Trophoblast cell (in vitro differentiated cells and primary cell): ENCODE measurements around the gene CCDC61.

Experiments used
- DNase-seq, 2 donors: peaks; one replicate each; pipeline ENCODE4 v3.0.0-alpha.2; 2016
- H2AFZ ChIP-seq: 2 replicates; pipeline ENCODE4 v1.6.1; 2013; ENCODE audit warnings: low read length, moderate library complexity, mild to moderate bottlenecking; ENCODE audit not compliant: insufficient read depth, poor library complexity
- H2AK5ac ChIP-seq: 2 replicates; pipeline ENCODE4 v1.6.1; 2013; ENCODE audit warnings: mild to moderate bottlenecking, low read length
- H2BK120ac ChIP-seq: 2 replicates; pipeline ENCODE4 v1.6.1; 2013; ENCODE audit warnings: low read length, mild to moderate bottlenecking, moderate library complexity; ENCODE audit not compliant: insufficient read depth, poor library complexity
- H2BK12ac ChIP-seq: 2 replicates; pipeline ENCODE4 v1.6.1; 2013; ENCODE audit warnings: mild to moderate bottlenecking, low read length, moderate library complexity
- H2BK5ac ChIP-seq: 2 replicates; pipeline ENCODE4 v1.6.1; 2013; ENCODE audit warnings: low read length, low read depth, moderate library complexity, mild to moderate bottlenecking; ENCODE audit not compliant: poor library complexity
- H3K14ac ChIP-seq: 2 replicates; pipeline ENCODE4 v1.6.1; 2013; ENCODE audit warnings: mild to moderate bottlenecking, low read length
- H3K18ac ChIP-seq: 2 replicates; pipeline ENCODE4 v1.6.1; 2013; ENCODE audit warnings: mild to moderate bottlenecking, low read length
- H3K23ac ChIP-seq: 2 replicates; pipeline ENCODE4 v1.6.1; 2013; ENCODE audit warnings: low read length
- H3K27ac ChIP-seq: 2 replicates; pipeline ENCODE4 v1.5.1; 2013; ENCODE audit warnings: low read depth, mild to moderate bottlenecking, inconsistent platforms, low read length, moderate library complexity
- H3K27me3 ChIP-seq: 2 replicates; pipeline ENCODE4 v1.6.1; 2013; ENCODE audit warnings: inconsistent platforms, mild to moderate bottlenecking, low read length, moderate library complexity; ENCODE audit not compliant: insufficient read depth
- H3K36me3 ChIP-seq, 2 experiments: 1 replicate in 1 of 2; 2 replicates in 1 of 2; pipeline ENCODE4 v1.6.1; 2013; ENCODE audit warnings: low read length in 2 of 2, mild to moderate bottlenecking in 2 of 2, moderate library complexity in 1 of 2; ENCODE audit not compliant: insufficient read depth in 2 of 2, control insufficient read depth in 1 of 2
- H3K4ac ChIP-seq: 2 replicates; pipeline ENCODE4 v1.6.1; 2013; ENCODE audit warnings: low read depth, mild to moderate bottlenecking, low read length, moderate library complexity
- H3K4me1 ChIP-seq, 2 experiments: 1 replicate in 1 of 2; 2 replicates in 1 of 2; pipeline ENCODE4 v1.6.1; 2013; ENCODE audit warnings: low read length in 2 of 2, mild to moderate bottlenecking in 2 of 2, moderate library complexity in 1 of 2; ENCODE audit not compliant: insufficient read depth in 2 of 2, control insufficient read depth in 1 of 2
- H3K4me2 ChIP-seq: 2 replicates; pipeline ENCODE4 v1.6.1; 2013; ENCODE audit warnings: inconsistent platforms, mild to moderate bottlenecking, low read length, moderate library complexity
- H3K4me3 ChIP-seq: 2 replicates; pipeline ENCODE4 v1.5.1; 2013; ENCODE audit warnings: mild to moderate bottlenecking, low read depth, low read length, inconsistent platforms
- H3K79me1 ChIP-seq: one replicate; pipeline ENCODE4 v1.6.1; 2013; ENCODE audit warnings: low read length
- H3K79me2 ChIP-seq: 2 replicates; pipeline ENCODE4 v1.6.1; 2013; ENCODE audit warnings: low read length, mild to moderate bottlenecking; ENCODE audit not compliant: control insufficient read depth, insufficient read depth, poor library complexity
- H3K9ac ChIP-seq: 2 replicates; pipeline ENCODE4 v1.6.1; 2013; ENCODE audit warnings: mild to moderate bottlenecking, low read length
- H3K9me3 ChIP-seq: 2 replicates; pipeline ENCODE4 v1.6.1; 2013; ENCODE audit warnings: low read depth, mild to moderate bottlenecking, control low read depth, inconsistent platforms, low read length; ENCODE audit not compliant: insufficient read depth
- H4K12ac ChIP-seq: 2 replicates; pipeline ENCODE4 v1.6.1; 2013; ENCODE audit warnings: low read depth, mild to moderate bottlenecking, low read length, moderate library complexity
- H4K8ac ChIP-seq: 2 replicates; pipeline ENCODE4 v1.6.1; 2013; ENCODE audit warnings: low read depth, mild to moderate bottlenecking, low read length, moderate library complexity
- H4K91ac ChIP-seq: one replicate; pipeline ENCODE4 v1.6.1; 2013; ENCODE audit warnings: low read depth, mild to moderate bottlenecking, low read length, moderate library complexity
- WGBS: extraction: QIAGEN DNeasy Blood & Tissue Kit; methylation state at CpG from one replicate; pipeline ENCODE4 v1.1.7; 2013; ENCODE audit warnings: missing lambda C conversion rate; ENCODE audit not compliant: insufficient read length, insufficient coverage; ENCODE audit errors: extremely low coverage; 5-methylcytosine and 5-hydroxymethylcytosine counted together

Gene CCDC61

GRCh38 chr19:46022061-46022430 is 26.8 kb downstream of the CCDC61 start:
- no peak for DNase-seq
- H2AFZ ChIP-seq, result no peak overlapping the region
- H2AK5ac ChIP-seq, result no peak overlapping the region
- no peak overlapping the region for H4K12ac ChIP-seq
- no peak overlapping the region for H2BK120ac ChIP-seq
- H3K27me3 ChIP-seq, result no peaks in the 10 kb centered on the region
- no peaks in the 10 kb centered on the region for H3K4me1 ChIP-seq
- no peaks in the 10 kb centered on the region for H3K79me1 ChIP-seq
- H2BK12ac ChIP-seq, result no peak overlapping the region
- H3K36me3 ChIP-seq, result peaks cover 4 to 9% of the 10 kb centered on the region in 2 experiments
- H4K91ac ChIP-seq, result no peak overlapping the region
- H3K18ac ChIP-seq, result no peak overlapping the region
- no peaks in the 10 kb centered on the region for H3K79me2 ChIP-seq
- no peak overlapping the region for H3K4ac ChIP-seq
- H3K14ac ChIP-seq, result no peak overlapping the region
- H3K9ac ChIP-seq, result no peak overlapping the region
- no peak overlapping the region for H3K27ac ChIP-seq
- no peaks in the 10 kb centered on the region for H3K9me3 ChIP-seq
- no peak overlapping the region for H3K4me2 ChIP-seq
- no peak overlapping the region for H4K8ac ChIP-seq
- H2BK5ac ChIP-seq, result no peak overlapping the region
- H3K23ac ChIP-seq, result no peak overlapping the region
- no peak overlapping the region for H3K4me3 ChIP-seq
- WGBS, result no CpG with 5 or more reads among the region's 12 CpGs

- no peak within 1 kb of the TSS for H3K4ac ChIP-seq
- no peak within 1 kb of the TSS for H3K18ac ChIP-seq
- H3K4me2 ChIP-seq, result no peak within 1 kb of the TSS
- no peak within 1 kb of the TSS for H2BK120ac ChIP-seq
- no peak within 1 kb of the TSS for H3K9ac ChIP-seq
- no peak within 1 kb of the TSS for H3K27ac ChIP-seq
- no peak within 1 kb of the TSS for H4K8ac ChIP-seq
- no peaks in the 10 kb centered on the region for H3K9me3 ChIP-seq
- H2AK5ac ChIP-seq, result no peak within 1 kb of the TSS
- no peak within 1 kb of the TSS for H4K12ac ChIP-seq
- H2AFZ ChIP-seq, result no peak within 1 kb of the TSS
- no peak for DNase-seq
- no peak within 1 kb of the TSS for H3K14ac ChIP-seq
- no peak within 1 kb of the TSS for H4K91ac ChIP-seq
- H3K79me1 ChIP-seq, result no peaks in the 10 kb centered on the region
- no peaks in the 10 kb centered on the region for H3K79me2 ChIP-seq
- H3K23ac ChIP-seq, result no peak within 1 kb of the TSS
- no peak within 1 kb of the TSS for H2BK12ac ChIP-seq
- H2BK5ac ChIP-seq, result no peak within 1 kb of the TSS
- no peaks in the 10 kb centered on the region for H3K27me3 ChIP-seq
- H3K4me1 ChIP-seq, result no peaks in the 10 kb centered on the region
- WGBS, result no CpG with 5 or more reads among the region's 47 CpGs
- peaks cover 4 to 6% of the 10 kb centered on the region in 2 experiments for H3K36me3 ChIP-seq
- H3K4me3 ChIP-seq, result no peak within 1 kb of the TSS
Observed at GRCh38 chr19:46022431-46023310, 27.4 kb downstream of the CCDC61 start, which contains the start of gene PGLYRP1. Gene PGLYRP1, minus strand, starts transcription at chr19:46023053. Its CDS starts 32 bp downstream, at chr19:46023021.

- Histone ChIP-seq H3K4me3 (no peak overlapping the region), H3K9me3 (no peaks in the 10 kb centered on the region), H4K91ac (no peak overlapping the region), H3K9ac (no peak overlapping the region), H2BK12ac (no peak overlapping the region), H3K14ac (no peak overlapping the region), H4K12ac (no peak overlapping the region), H2AFZ (no peak overlapping the region), H3K4me1 (no peaks in the 10 kb centered on the region), H3K27me3 (no peaks in the 10 kb centered on the region), H3K79me2 (no peaks in the 10 kb centered on the region), H2BK120ac (no peak overlapping the region), H3K36me3 (peaks cover under 1% of the 10 kb centered on the region in 2 experiments), H2BK5ac (no peak overlapping the region), H3K79me1 (no peaks in the 10 kb centered on the region), H3K27ac (no peak overlapping the region), H3K4me2 (no peak overlapping the region), H3K18ac (no peak overlapping the region), H3K4ac (no peak overlapping the region), H2AK5ac (no peak overlapping the region), H4K8ac (no peak overlapping the region), H3K23ac (no peak overlapping the region)
- no peak for DNase-seq
- no CpG with 5 or more reads among the region's 11 CpGs for WGBS
Observed at GRCh38 chr19:46023311-46023779, 28.1 kb downstream of the CCDC61 start.

GRCh38 chr19:46025835-46026234 is 30.6 kb downstream of the CCDC61 start:
- H2BK5ac ChIP-seq, result no peak overlapping the region
- H2AFZ ChIP-seq, result no peak overlapping the region
- no peak for DNase-seq
- no peaks in the 10 kb centered on the region for H3K9me3 ChIP-seq
- H4K8ac ChIP-seq, result no peak overlapping the region
- no peak overlapping the region for H3K23ac ChIP-seq
- H3K4me1 ChIP-seq, result no peaks in the 10 kb centered on the region
- no peaks in the 10 kb centered on the region for H3K27me3 ChIP-seq
- no peaks in the 10 kb centered on the region for H3K36me3 ChIP-seq
- no peak overlapping the region for H3K4me2 ChIP-seq
- WGBS, result no CpG with 5 or more reads among the region's 3 CpGs
- H2BK12ac ChIP-seq, result no peak overlapping the region
- H3K79me2 ChIP-seq, result no peaks in the 10 kb centered on the region
- no peak overlapping the region for H3K27ac ChIP-seq
- no peak overlapping the region for H2AK5ac ChIP-seq
- H3K4ac ChIP-seq, result no peak overlapping the region
- H3K14ac ChIP-seq, result no peak overlapping the region
- no peak overlapping the region for H3K18ac ChIP-seq
- H3K79me1 ChIP-seq, result no peaks in the 10 kb centered on the region
- no peak overlapping the region for H2BK120ac ChIP-seq
- no peak overlapping the region for H4K91ac ChIP-seq
- H3K4me3 ChIP-seq, result no peak overlapping the region
- no peak overlapping the region for H4K12ac ChIP-seq
- no peak overlapping the region for H3K9ac ChIP-seq
